ENCODE results near the gene ZSCAN5C.
"Not testable (repeated sequence)": the region's sequence is repeated elsewhere in the genome, so short reads cannot be mapped to it uniquely, and the experiment has no call there.

ZSCAN5C gene

DNA sequence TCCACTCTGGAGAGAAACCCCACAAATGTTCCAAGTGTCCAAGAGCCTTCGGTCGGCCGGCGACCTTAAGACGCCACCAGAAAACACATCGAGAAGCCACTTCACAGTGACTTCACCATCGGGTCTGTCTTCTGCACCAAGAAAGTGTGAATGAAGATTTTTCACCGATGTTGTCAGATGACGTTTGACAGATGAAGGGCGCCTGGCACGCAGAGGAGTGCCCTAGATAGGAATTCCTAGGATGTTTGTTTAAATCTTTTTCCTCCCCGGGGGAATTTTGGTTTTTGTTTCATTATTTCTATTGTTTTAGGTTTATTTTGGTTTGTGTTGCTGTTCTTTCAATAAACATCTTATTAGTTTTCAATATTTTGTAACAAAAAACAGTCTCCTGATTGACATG is 7.0 kb downstream of the ZSCAN5C start:
- no peak for DNase-seq (ENCODE audit: low read depth in 1 of 2, low spot score in 1 of 2)
- TF ChIP-seq JUND (IDR thresholded peaks at IDR 0.05; ENCODE audit: low read depth) = no peak
- in situ Hi-C loops (cut with HindIII; ENCODE audit: low pct_unique_long_range_greater_than_20kb, low sequenced_read_pairs) = no loop called here

DNA sequence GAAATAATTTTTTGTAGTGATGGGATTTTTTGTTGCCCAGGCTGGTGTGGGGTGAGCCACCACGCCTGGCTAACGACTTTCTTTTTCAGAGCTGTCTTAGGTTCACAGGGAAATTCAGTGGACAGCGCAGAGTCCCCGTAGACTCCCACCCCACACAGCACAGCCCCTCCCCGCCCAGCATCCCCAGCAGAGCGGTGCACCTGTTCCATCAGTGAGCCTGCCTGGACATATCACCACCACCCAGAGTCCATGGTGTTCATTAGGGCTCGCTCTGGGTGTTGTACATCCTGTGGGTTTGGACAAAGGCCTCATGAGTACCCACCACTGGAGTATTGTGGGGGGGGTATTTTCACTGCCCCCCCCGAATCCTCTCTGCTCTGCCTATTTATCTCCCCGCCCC is 8.0 kb downstream of the ZSCAN5C start:
- DNase-seq (ENCODE audit: low read depth in 1 of 2, low spot score in 1 of 2); in situ Hi-C loops (cut with HindIII; ENCODE audit: low pct_unique_long_range_greater_than_20kb, low sequenced_read_pairs): not testable (repeated sequence)

DNA sequence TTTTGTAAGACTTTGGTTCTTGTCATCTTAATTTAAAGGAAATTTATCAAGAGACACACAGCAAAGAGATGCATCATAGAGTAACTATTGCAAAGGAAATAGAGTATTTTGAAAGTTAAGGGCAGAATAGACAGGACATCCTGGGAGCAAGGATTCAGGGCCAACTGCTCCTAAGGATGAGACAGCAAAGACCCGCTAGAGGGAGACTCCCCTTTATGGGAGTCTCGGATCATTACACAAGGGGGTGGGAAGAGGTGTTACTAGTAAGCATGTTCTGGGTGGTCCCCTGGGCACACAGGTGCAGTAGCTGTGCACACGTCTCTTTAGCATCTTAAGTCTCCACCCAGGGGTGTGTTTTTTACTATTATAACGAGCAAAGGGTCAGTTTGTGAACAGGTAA is 9.6 kb downstream of the ZSCAN5C start:
- TF ChIP-seq JUND (IDR thresholded peaks at IDR 0.05; ENCODE audit: low read depth) = no peak
- DNase-seq (ENCODE audit: low read depth in 1 of 2, low spot score in 1 of 2) = no peak
- in situ Hi-C loops (cut with HindIII; ENCODE audit: low pct_unique_long_range_greater_than_20kb, low sequenced_read_pairs) = no loop called here

- in situ Hi-C loops (cut with HindIII; ENCODE audit: low pct_unique_long_range_greater_than_20kb, low sequenced_read_pairs) = no loop called here
- no peak for TF ChIP-seq JUND (IDR thresholded peaks at IDR 0.05; ENCODE audit: low read depth)
- no peak for DNase-seq (ENCODE audit: low read depth in 1 of 2, low spot score in 1 of 2)
Measured at GRCh38 chr19:56217039-56217949, 15.2 kb downstream of the ZSCAN5C start.

GRCh38 chr19:56218961-56219360 is 16.9 kb downstream of the ZSCAN5C start:
- in situ Hi-C loops (cut with HindIII; ENCODE audit: low pct_unique_long_range_greater_than_20kb, low sequenced_read_pairs) = no loop called here
- no peak for TF ChIP-seq JUND (IDR thresholded peaks at IDR 0.05; ENCODE audit: low read depth)
- DNase-seq (ENCODE audit: low read depth in 1 of 2, low spot score in 1 of 2) = no peak

GRCh38 chr19:56221442-56221841 is 19.4 kb downstream of the ZSCAN5C start:
- in situ Hi-C loops (cut with HindIII; ENCODE audit: low pct_unique_long_range_greater_than_20kb, low sequenced_read_pairs) = not testable (repeated sequence)
- peak in 1 of 2 experiments; percentile 45 for DNase-seq (ENCODE audit: low read depth in 1 of 2, low spot score in 1 of 2)

GRCh38 chr19:56221851-56222250 is 19.8 kb downstream of the ZSCAN5C start:
- no peak for TF ChIP-seq JUND (IDR thresholded peaks at IDR 0.05; ENCODE audit: low read depth)
- DNase-seq (ENCODE audit: low read depth in 1 of 2, low spot score in 1 of 2) = no peak
- in situ Hi-C loops (cut with HindIII; ENCODE audit: low pct_unique_long_range_greater_than_20kb, low sequenced_read_pairs) = no loop called here

- TF ChIP-seq JUND (IDR thresholded peaks at IDR 0.05; ENCODE audit: low read depth) = no peak
- no peak for DNase-seq (ENCODE audit: low read depth in 1 of 2, low spot score in 1 of 2)
- in situ Hi-C loops (cut with HindIII; ENCODE audit: low pct_unique_long_range_greater_than_20kb, low sequenced_read_pairs) = no loop called here
Measured at GRCh38 chr19:56222901-56223300, 20.8 kb downstream of the ZSCAN5C start.

GRCh38 chr19:56223481-56223880 is 21.4 kb downstream of the ZSCAN5C start:
- DNase-seq (ENCODE audit: low read depth in 1 of 2, low spot score in 1 of 2) = no peak
- in situ Hi-C loops (cut with HindIII; ENCODE audit: low pct_unique_long_range_greater_than_20kb, low sequenced_read_pairs) = no loop called here
- TF ChIP-seq JUND (IDR thresholded peaks at IDR 0.05; ENCODE audit: low read depth) = no peak

DNA sequence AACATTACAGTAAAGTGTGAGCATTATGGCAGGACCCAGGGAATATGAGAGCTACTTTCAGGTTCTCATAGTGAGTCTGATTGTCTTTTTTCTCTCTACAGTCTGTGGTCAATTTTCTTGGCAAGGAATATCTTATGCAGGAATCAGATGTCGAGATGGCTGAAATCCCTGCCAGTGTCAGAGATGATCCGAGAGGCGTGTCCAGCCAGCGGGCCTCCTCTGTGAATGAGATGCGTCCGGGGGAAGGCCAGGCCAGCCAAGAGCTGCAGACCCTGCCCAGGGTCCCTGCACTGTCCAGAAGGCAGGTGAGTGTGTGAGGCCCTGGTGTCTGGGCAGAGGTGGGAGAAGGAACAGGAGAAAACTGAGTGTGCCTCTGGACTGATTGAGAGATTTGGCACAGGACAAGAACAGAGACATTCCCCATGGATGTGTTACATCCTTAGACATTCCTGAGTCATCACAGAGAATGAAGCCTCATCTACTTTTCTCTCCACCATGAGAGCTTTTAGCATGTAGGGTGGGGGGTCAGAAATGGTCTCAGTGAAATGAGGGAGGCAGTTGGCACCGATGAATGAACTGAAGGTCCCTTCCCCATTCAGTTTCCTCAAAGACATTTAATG is 43.2 kb downstream of the ZSCAN5C start:
- no peak for DNase-seq (ENCODE audit: low read depth in 1 of 2, low spot score in 1 of 2)
- TF ChIP-seq JUND (IDR thresholded peaks at IDR 0.05; ENCODE audit: low read depth) = no peak
- in situ Hi-C loops (cut with HindIII; ENCODE audit: low pct_unique_long_range_greater_than_20kb, low sequenced_read_pairs) = no loop called here

- in situ Hi-C loops (cut with HindIII; ENCODE audit: low pct_unique_long_range_greater_than_20kb, low sequenced_read_pairs); DNase-seq (ENCODE audit: low read depth in 1 of 2, low spot score in 1 of 2): not testable (repeated sequence)
Measured at GRCh38 chr19:56245764-56246163, 43.7 kb downstream of the ZSCAN5C start.

DNA sequence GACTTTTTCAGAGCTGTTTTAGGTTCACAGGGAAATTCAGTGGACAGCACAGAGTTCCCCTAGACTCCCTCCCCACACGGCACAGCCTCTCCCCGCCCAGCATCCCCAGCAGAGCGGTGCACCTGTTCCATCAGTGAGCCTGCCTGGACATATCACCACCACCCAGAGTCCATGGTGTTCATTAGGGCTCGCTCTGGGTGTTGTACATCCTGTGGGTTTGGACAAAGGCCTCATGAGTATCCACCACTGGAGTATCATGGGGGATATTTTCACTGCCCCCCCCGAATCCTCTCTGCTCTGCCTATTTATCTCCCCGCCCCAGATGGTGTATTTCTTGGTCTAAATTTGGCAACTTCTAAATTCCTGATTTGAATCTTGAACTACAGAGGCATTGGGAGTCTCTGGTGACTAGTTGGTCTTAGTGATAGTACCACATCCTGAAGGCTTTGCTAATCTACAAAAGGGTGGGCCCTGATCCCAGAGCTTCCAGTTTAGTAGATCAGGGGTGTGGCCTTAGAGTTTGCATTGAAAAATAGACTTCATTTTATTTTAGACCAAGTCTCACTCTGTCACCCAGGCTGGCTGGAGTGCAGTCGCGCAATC is 46.8 kb downstream of the ZSCAN5C start:
- in situ Hi-C loops (cut with HindIII; ENCODE audit: low pct_unique_long_range_greater_than_20kb, low sequenced_read_pairs); DNase-seq (ENCODE audit: low read depth in 1 of 2, low spot score in 1 of 2): not testable (repeated sequence)

DNA sequence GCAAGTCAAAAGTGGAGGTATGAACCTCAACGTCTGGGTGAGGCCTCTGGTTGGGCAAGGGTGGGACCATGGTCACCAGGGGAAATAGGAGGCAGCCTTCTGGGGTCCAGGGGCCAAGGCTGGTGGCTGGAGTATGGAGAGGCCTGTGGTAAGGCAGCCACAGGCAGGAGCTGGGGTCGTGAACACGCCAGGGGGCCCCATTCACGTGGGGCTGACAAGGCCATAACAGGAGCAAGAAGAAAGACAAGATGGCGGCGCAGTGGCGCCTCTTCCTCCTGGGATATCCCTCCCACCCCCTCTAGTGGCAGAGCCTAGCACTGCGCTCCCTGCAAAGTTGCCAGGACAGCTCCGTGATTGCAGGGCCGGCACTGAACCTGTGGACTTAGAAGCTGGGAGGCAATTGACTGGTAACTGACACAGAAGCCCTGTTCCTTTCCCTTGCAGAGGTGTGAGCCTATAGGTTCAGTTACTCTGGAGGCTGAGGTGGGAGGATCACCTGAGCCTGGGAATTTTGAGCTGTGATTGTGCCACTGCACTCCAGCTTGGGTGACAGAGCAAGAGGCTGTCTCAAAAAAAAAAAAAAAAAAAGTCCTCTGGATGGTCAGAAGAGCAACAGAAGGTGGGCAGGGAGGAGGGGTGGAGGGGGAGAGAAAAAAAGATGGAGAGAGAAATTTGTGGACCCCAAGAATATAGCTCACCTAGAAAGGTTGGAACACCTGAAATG is 50.8 kb downstream of the ZSCAN5C start:
- in situ Hi-C loops (cut with HindIII; ENCODE audit: low pct_unique_long_range_greater_than_20kb, low sequenced_read_pairs) = no loop called here
- peak; percentile 47 to 88 for DNase-seq (ENCODE audit: low read depth in 1 of 2, low spot score in 1 of 2)

More for the DNA sequence above, 50.8 kb downstream of the ZSCAN5C start:
- no peak for TF ChIP-seq JUND (IDR thresholded peaks at IDR 0.05; ENCODE audit: low read depth)
